Sigmoid colon (tissue), 4 donors: ENCODE data around the gene ADCY3.

Experiments used
- CTCF ChIP-seq, 4 experiments: fragments of 450-650 bp in 3 of 4; fragments of 200-600 bp in 1 of 4; IDR thresholded peaks; one replicate each; pipeline ENCODE4 v1.5.1; 2016 to 2019; ENCODE audit warnings: antibody characterized with exemption in 4 of 4, mild to moderate bottlenecking in 3 of 4, moderate library complexity in 2 of 4
- EP300 ChIP-seq, 4 donors: sonication (generic); formaldehyde crosslinking; IDR thresholded peaks; one replicate each; pipeline ENCODE4 v1.6.1; 2017; ENCODE audit warnings: antibody characterized with exemption in 4 of 4
- POLR2AphosphoS5 ChIP-seq, 4 donors: sonication (generic); formaldehyde crosslinking; IDR thresholded peaks; one replicate each; pipeline ENCODE4 v1.6.1; 2017; ENCODE audit warnings: antibody characterized with exemption in 4 of 4

- TF ChIP-seq CTCF (IDR thresholded peaks at IDR 0.05) (no peak), POLR2AphosphoS5 (IDR thresholded peaks at IDR 0.05) (no peak), EP300 (IDR thresholded peaks at IDR 0.05) (no peak)
These were observed 86.0 kb downstream of the ADCY3 start for GRCh38 chr2:24833821-24834732.
